ENCODE measurements around the gene CLEC3B.

Gene CLEC3B

GRCh38 chr3:45042162-45042561, 16.1 kb downstream of the CLEC3B start:
- H3K4me3 ChIP-seq (ENCODE audit: insufficient read depth, low read length, poor library complexity, severe bottlenecking): no peak overlapping the region
- no peaks in the 10 kb centered on the region for H3F3A ChIP-seq (ENCODE audit: insufficient read depth)
- no peak overlapping the region for H3K27ac ChIP-seq (ENCODE audit: low read depth, low read length)
- no peak overlapping the region for H3K4me2 ChIP-seq (ENCODE audit: low read depth, low read length, poor library complexity, severe bottlenecking)
- TF ChIP-seq EZH2phosphoT487 (conservative IDR thresholded peaks at IDR 0.05; ENCODE audit: low read length): no peak
- no peak for TF ChIP-seq CTCF (IDR thresholded peaks at IDR 0.05; ENCODE audit: insufficient read depth, low read length, poor library complexity, severe bottlenecking)
- H3K27me3 ChIP-seq (ENCODE audit: low read length): no peaks in the 10 kb centered on the region
- no peaks in the 10 kb centered on the region for H3K9me3 ChIP-seq (ENCODE audit: insufficient read depth, low read length)
- no peaks in the 10 kb centered on the region for H3K36me3 ChIP-seq (ENCODE audit: low read length)
- H2AFZ ChIP-seq (ENCODE audit: low read depth, low read length, severe bottlenecking): no peak overlapping the region
- H3K9me2 ChIP-seq (replicated peaks; ENCODE audit: insufficient read depth, low read length): no peaks in the 10 kb centered on the region
- H3K79me2 ChIP-seq (ENCODE audit: insufficient read depth, low read length): no peaks in the 10 kb centered on the region
- no peaks in the 10 kb centered on the region for H4K20me1 ChIP-seq (ENCODE audit: low read depth, low read length)
- H3K9ac ChIP-seq (ENCODE audit: low read length): no peak overlapping the region

GRCh38 chr3:45043728-45044299, 17.7 kb downstream of the CLEC3B start:
- Histone ChIP-seq H4K20me1 (ENCODE audit: low read depth, low read length) (no peaks in the 10 kb centered on the region), H3K79me2 (ENCODE audit: insufficient read depth, low read length) (no peaks in the 10 kb centered on the region), H3K36me3 (ENCODE audit: low read length) (no peaks in the 10 kb centered on the region), H3K27me3 (ENCODE audit: low read length) (no peaks in the 10 kb centered on the region), H3K4me3 (ENCODE audit: insufficient read depth, low read length, poor library complexity, severe bottlenecking) (no peak overlapping the region), H3F3A (ENCODE audit: insufficient read depth) (no peaks in the 10 kb centered on the region), H3K4me2 (ENCODE audit: low read depth, low read length, poor library complexity, severe bottlenecking) (no peak overlapping the region), H3K9ac (ENCODE audit: low read length) (no peak overlapping the region), H2AFZ (ENCODE audit: low read depth, low read length, severe bottlenecking) (no peak overlapping the region), H3K27ac (ENCODE audit: low read depth, low read length) (no peak overlapping the region), H3K9me3 (ENCODE audit: insufficient read depth, low read length) (no peaks in the 10 kb centered on the region), H3K9me2 (replicated peaks; ENCODE audit: insufficient read depth, low read length) (no peaks in the 10 kb centered on the region)
- TF ChIP-seq CTCF (IDR thresholded peaks at IDR 0.05; ENCODE audit: insufficient read depth, low read length, poor library complexity, severe bottlenecking) (no peak), EZH2phosphoT487 (conservative IDR thresholded peaks at IDR 0.05; ENCODE audit: low read length) (no peak)

- Histone ChIP-seq H3F3A (ENCODE audit: insufficient read depth) (no peaks in the 10 kb centered on the region), H3K9me3 (ENCODE audit: insufficient read depth, low read length) (no peaks in the 10 kb centered on the region), H2AFZ (ENCODE audit: low read depth, low read length, severe bottlenecking) (no peak overlapping the region), H3K79me2 (ENCODE audit: insufficient read depth, low read length) (no peaks in the 10 kb centered on the region), H3K9ac (ENCODE audit: low read length) (no peak overlapping the region), H3K4me3 (ENCODE audit: insufficient read depth, low read length, poor library complexity, severe bottlenecking) (no peak overlapping the region), H3K4me2 (ENCODE audit: low read depth, low read length, poor library complexity, severe bottlenecking) (no peak overlapping the region), H3K27ac (ENCODE audit: low read depth, low read length) (no peak overlapping the region), H3K9me2 (replicated peaks; ENCODE audit: insufficient read depth, low read length) (no peaks in the 10 kb centered on the region), H3K27me3 (ENCODE audit: low read length) (no peaks in the 10 kb centered on the region), H3K36me3 (ENCODE audit: low read length) (no peaks in the 10 kb centered on the region), H4K20me1 (ENCODE audit: low read depth, low read length) (no peaks in the 10 kb centered on the region)
- TF ChIP-seq CTCF (IDR thresholded peaks at IDR 0.05; ENCODE audit: insufficient read depth, low read length, poor library complexity, severe bottlenecking): no peak
- TF ChIP-seq EZH2phosphoT487 (conservative IDR thresholded peaks at IDR 0.05; ENCODE audit: low read length): no peak
These were observed 22.1 kb downstream of the CLEC3B start for GRCh38 chr3:45048244-45048643.

All from SU-DHL-6 (cell line).